Panc1 (cell line): Measurements from ENCODE around the gene AADAT. TPM values are rescaled to one million over a fixed set of nuclear protein-coding genes. Genes with fewer than 3 reads are reported as not detected.

Source experiments
- ATAC-seq: fragments of 200-7000 bp; cut with Tn5 transposase; 2 replicates; pipeline ENCODE4 v1.9.1; 2020; ENCODE audit warnings: mild to moderate bottlenecking, moderate library complexity
- BruUV-seq: library from RNA; stranded (reverse); fragments of 400-500 nt; replicated peaks from 2 replicates; lab custom pipeline; 2021; lab: Mats Ljungman, UMichigan
- CTCF ChIA-PET: fragments of 300-600 bp; sonication (Branson Sonifier 250); formaldehyde crosslinking; loops from one replicate; lab custom pipeline; 2022; ENCODE audit warnings: antibody characterized with exemption; lab: Charles Lee
- POLR2A ChIA-PET: fragments of 300-600 bp; sonication (Branson Sonifier 250); formaldehyde crosslinking; loops from one replicate; lab custom pipeline; 2022; ENCODE audit warnings: antibody characterized with exemption; lab: Charles Lee
- DNase-seq: peaks from one replicate; pipeline ENCODE4 v3.0.0-alpha.2; 2010; ENCODE audit warnings: low read depth, low spot score
- H3K27ac ChIP-seq: 2 replicates; pipeline ENCODE4 v1.5.1; 2011; ENCODE audit warnings: mild to moderate bottlenecking, low read length, inconsistent platforms
- H3K27me3 ChIP-seq: fragments of 200-500 bp; sonication (Bioruptor generic); 2 replicates; pipeline ENCODE4 v1.6.0; 2014; ENCODE audit warnings: low read length, inconsistent platforms; ENCODE audit not compliant: control insufficient read depth, insufficient read depth
- H3K36me3 ChIP-seq: fragments of 200-500 bp; sonication (Bioruptor generic); 2 replicates; pipeline ENCODE4 v1.5.1; 2014; ENCODE audit warnings: inconsistent platforms, mild to moderate bottlenecking, low read length, moderate library complexity; ENCODE audit not compliant: control insufficient read depth, insufficient read depth
- H3K4me1 ChIP-seq: 2 replicates; pipeline ENCODE4 v1.5.1; 2011; ENCODE audit warnings: inconsistent platforms, mild to moderate bottlenecking, low read length, moderate library complexity; ENCODE audit not compliant: control insufficient read depth, insufficient read depth
- H3K4me3 ChIP-seq, 2 experiments: 2 replicates each; pipeline ENCODE4 v1.5.1; 2011 to 2012; ENCODE audit warnings: low read depth in 2 of 2, low read length in 2 of 2, mild to moderate bottlenecking in 2 of 2, inconsistent platforms in 1 of 2, moderate library complexity in 1 of 2
- H3K9me3 ChIP-seq: fragments of 200-500 bp; sonication (Bioruptor generic); 2 replicates; pipeline ENCODE4 v1.5.1; 2014; ENCODE audit warnings: low read depth, mild to moderate bottlenecking, inconsistent platforms, low read length, moderate library complexity; ENCODE audit not compliant: control insufficient read depth, insufficient read depth
- POLR2AphosphoS5 ChIP-seq: IDR thresholded peaks from 2 replicates; pipeline ENCODE4 v1.6.1; 2012; ENCODE audit warnings: mild to moderate bottlenecking, low read depth, low read length, moderate library complexity
- SIN3A ChIP-seq: IDR thresholded peaks from 2 replicates; pipeline ENCODE4 v1.6.1; 2012; ENCODE audit warnings: low read depth, mild to moderate bottlenecking, low read length, moderate library complexity, borderline replicate concordance; ENCODE audit not compliant: insufficient read depth
- TCF7L2 ChIP-seq: IDR thresholded peaks from 2 replicates; pipeline ENCODE4 v1.6.1; 2011; ENCODE audit warnings: mild to moderate bottlenecking, low read depth, low read length, inconsistent platforms
- in situ Hi-C: cut with HindIII; loops from 2 replicates; pipeline ENCODE4 v1.10.0; 2016; ENCODE audit warnings: low sequenced_read_pairs, low pct_unique_long_range_greater_than_20kb
- intact Hi-C: fragments of 100-400 bp; cut with micrococcal nuclease; formaldehyde crosslinking; loops from one replicate; pipeline ENCODE4 v1.10.0; 2022; ENCODE audit not compliant: unreplicated experiment
- total RNA-seq: library from RNA; stranded (reverse); gene quantifications from one replicate; pipeline ENCODE4 v1.2.1, GENCODE V29; 2021; ENCODE audit not compliant: unreplicated experiment
- TF ChIP-seq, protein P1 (sequence below): fragments of 450-650 bp; IDR thresholded peaks from 2 replicates; pipeline ENCODE4 v1.5.1; 2017; ENCODE audit warnings: mild to moderate bottlenecking
- TF ChIP-seq, protein P2 (sequence below), 2 experiments: IDR thresholded peaks; 2 replicates each; pipeline ENCODE4 v1.6.1; 2011 to 2012; ENCODE audit warnings: low read depth in 2 of 2, control low read depth in 1 of 2, low read length in 1 of 2, mild to moderate bottlenecking in 1 of 2, moderate library complexity in 1 of 2; ENCODE audit not compliant: insufficient read depth in 1 of 2

AADAT gene
- total RNA-seq, 1 experiment from 2014 or later: 2.8 TPM

DNA sequence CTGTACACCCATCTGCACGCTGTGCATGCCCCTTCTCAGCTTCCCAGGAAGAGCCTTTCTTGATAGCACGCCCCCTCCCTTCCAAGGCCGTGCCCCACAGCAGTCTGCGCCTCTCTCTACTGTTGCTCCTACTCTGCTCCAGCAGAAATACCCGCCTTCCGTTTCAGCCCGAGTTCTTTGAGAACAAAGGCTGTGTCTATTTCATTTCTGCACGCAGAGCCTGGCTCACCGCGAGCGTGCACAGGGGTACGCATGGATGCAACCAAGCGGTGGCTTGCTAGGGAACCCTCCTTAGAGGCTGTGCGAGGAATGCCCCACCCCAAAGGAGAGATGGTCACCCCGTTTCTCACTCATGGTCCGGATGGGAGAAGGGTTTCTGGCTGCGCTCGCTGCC lies 485 bp downstream of the AADAT start:
- intact Hi-C loops (no loop called here), in situ Hi-C loops (no loop called here)
- Histone ChIP-seq H3K27ac (peak overlapping the region; percentile 29; the same call in 1 of the 2 replicates), H3K4me3 (peak overlapping the region; percentile 62 to 68), H3K9me3 (no peaks in the 10 kb centered on the region), H3K36me3 (no peaks in the 10 kb centered on the region; the same call in 1 of the 2 replicates), H3K27me3 (no peaks in the 10 kb centered on the region), H3K4me1 (peaks cover 5% of the 10 kb centered on the region)
- DNase-seq (no peak), ATAC-seq (peak; percentile 44)
- ChIA-PET CTCF (no interaction called here), POLR2A (no interaction called here)
- no TSS peak for BruUV-seq
- no peak for TF ChIP-seq POLR2AphosphoS5
- TF ChIP-seq, protein P1, sequence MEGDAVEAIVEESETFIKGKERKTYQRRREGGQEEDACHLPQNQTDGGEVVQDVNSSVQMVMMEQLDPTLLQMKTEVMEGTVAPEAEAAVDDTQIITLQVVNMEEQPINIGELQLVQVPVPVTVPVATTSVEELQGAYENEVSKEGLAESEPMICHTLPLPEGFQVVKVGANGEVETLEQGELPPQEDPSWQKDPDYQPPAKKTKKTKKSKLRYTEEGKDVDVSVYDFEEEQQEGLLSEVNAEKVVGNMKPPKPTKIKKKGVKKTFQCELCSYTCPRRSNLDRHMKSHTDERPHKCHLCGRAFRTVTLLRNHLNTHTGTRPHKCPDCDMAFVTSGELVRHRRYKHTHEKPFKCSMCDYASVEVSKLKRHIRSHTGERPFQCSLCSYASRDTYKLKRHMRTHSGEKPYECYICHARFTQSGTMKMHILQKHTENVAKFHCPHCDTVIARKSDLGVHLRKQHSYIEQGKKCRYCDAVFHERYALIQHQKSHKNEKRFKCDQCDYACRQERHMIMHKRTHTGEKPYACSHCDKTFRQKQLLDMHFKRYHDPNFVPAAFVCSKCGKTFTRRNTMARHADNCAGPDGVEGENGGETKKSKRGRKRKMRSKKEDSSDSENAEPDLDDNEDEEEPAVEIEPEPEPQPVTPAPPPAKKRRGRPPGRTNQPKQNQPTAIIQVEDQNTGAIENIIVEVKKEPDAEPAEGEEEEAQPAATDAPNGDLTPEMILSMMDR: no peak
- no peak for TF ChIP-seq SIN3A
- TF ChIP-seq, protein P2, sequence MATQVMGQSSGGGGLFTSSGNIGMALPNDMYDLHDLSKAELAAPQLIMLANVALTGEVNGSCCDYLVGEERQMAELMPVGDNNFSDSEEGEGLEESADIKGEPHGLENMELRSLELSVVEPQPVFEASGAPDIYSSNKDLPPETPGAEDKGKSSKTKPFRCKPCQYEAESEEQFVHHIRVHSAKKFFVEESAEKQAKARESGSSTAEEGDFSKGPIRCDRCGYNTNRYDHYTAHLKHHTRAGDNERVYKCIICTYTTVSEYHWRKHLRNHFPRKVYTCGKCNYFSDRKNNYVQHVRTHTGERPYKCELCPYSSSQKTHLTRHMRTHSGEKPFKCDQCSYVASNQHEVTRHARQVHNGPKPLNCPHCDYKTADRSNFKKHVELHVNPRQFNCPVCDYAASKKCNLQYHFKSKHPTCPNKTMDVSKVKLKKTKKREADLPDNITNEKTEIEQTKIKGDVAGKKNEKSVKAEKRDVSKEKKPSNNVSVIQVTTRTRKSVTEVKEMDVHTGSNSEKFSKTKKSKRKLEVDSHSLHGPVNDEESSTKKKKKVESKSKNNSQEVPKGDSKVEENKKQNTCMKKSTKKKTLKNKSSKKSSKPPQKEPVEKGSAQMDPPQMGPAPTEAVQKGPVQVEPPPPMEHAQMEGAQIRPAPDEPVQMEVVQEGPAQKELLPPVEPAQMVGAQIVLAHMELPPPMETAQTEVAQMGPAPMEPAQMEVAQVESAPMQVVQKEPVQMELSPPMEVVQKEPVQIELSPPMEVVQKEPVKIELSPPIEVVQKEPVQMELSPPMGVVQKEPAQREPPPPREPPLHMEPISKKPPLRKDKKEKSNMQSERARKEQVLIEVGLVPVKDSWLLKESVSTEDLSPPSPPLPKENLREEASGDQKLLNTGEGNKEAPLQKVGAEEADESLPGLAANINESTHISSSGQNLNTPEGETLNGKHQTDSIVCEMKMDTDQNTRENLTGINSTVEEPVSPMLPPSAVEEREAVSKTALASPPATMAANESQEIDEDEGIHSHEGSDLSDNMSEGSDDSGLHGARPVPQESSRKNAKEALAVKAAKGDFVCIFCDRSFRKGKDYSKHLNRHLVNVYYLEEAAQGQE (IDR thresholded peaks at IDR 0.05; ENCODE audit: insufficient read depth in 1 of 2, low read depth in 2 of 2, low read length in 1 of 2): no peak
- no peak for TF ChIP-seq TCF7L2

- TF ChIP-seq, protein P2 (IDR thresholded peaks at IDR 0.05; ENCODE audit: insufficient read depth in 1 of 2, low read depth in 2 of 2, low read length in 1 of 2): no peak
- TF ChIP-seq, protein P1: no peak
- TF ChIP-seq SIN3A: no peak
- no peak for TF ChIP-seq POLR2AphosphoS5
- TF ChIP-seq TCF7L2: no peak
- no peak overlapping the region for H3K27ac ChIP-seq
- H3K9me3 ChIP-seq: no peaks in the 10 kb centered on the region
- CTCF ChIA-PET: no interaction called here
- intact Hi-C loops (no loop called here), in situ Hi-C loops (no loop called here)
- no peak for DNase-seq
- H3K27me3 ChIP-seq: no peaks in the 10 kb centered on the region
- no peak for ATAC-seq
- H3K4me3 ChIP-seq: peak overlapping the region; percentile 62 to 68
- peaks cover 5% of the 10 kb centered on the region for H3K4me1 ChIP-seq
- H3K36me3 ChIP-seq: no peaks in the 10 kb centered on the region; the same call in 1 of the 2 replicates
- POLR2A ChIA-PET: no interaction called here
- no TSS peak for BruUV-seq
These were observed 1.0 kb downstream of the AADAT start for GRCh38 chr4:170088716-170089115.
